AG08395 (cell line): Measurements from ENCODE around the gene MCF2L.

ENCODE experiments used
- DNase-seq: peaks from one replicate; pipeline ENCODE4 v3.0.0; 2012; ENCODE audit warnings: mixed read lengths, low spot score

The MCF2L gene

DNA sequence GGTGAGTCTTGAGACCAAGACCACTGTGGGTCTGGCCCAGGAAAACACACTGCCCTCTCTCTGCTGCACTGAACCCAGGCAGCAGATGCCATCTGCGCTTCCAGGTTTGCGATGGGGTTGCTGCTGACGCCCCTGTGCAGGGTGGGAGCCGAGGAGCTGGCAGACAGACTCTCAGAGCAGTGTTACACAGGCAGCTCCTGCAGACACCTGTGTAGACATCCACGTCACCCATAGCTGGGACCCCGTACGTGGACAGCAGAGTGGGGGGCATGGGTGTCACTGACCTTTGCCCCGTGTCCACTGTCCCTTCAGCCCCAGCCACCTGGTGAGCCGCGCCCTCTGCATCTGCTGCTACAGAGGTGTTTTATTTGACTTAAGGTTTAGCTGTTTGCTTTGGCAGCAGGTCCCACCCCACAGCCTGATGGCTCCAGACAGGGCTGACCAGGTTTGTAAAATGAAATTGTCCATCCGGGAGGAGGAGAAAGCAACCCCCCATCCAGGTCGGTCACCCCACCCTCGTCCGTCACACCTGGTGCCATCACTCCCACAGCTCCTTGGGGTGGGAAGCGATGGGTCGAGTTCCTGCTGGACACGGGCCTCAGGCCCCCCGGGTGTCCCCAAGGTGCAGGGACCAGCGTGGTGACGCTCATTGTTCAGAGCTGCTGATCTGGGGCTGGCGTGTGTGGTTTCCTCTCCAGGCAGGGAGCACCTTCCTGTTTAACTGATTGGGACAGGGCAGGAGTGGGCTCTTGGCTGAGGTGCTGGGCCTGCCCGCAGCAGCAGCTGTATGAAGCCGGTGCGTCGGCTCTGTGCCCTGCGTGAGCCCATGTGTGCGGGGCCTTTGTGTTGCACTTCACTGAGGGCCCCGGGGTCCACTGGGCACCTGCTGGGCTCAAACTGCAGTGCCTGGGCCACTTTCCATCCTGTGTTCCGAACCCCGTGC, 28.4 kb downstream of the MCF2L start:
- DNase-seq = no peak

- no peak for DNase-seq
These were observed 29.7 kb downstream of the MCF2L start for GRCh38 chr13:112998521-112999280.

DNA sequence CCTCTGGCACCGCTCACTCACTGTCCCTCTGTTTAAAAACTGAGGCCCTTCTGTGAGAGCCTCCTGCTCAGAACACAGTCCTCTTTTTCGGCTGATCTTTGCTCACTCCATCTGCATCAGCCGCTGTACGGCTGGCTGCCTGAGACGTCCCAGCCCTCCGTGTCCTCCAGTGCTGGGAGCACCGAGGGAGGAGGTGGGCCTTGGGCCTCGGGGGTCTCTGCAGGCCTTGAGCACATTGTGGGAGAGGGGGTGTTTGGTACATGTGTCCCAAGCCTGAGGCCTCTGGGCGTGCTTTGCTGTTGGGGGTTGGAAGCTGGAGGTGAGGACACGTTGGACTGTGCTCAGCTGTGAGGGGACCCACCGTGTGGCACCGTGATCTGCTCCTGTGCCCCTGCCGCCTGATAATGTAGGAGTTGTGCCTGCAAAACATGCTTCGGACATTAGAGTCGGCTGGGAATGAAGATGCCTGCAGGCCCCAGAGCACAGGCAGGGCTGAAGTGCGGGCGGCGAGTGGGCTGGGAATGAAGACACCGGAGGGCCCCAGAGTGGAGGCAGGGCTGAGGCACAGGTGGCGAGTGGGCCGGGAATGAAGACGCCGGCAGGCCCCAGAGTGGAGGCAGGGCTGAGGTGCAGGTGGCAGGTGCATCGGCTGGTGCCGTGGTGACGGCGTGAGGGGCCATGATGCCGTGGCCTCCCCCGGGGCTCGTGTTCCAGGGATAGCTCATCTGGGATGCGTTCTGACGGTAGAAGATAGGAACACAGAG, 30.6 kb downstream of the MCF2L start:
- no peak for DNase-seq

DNA sequence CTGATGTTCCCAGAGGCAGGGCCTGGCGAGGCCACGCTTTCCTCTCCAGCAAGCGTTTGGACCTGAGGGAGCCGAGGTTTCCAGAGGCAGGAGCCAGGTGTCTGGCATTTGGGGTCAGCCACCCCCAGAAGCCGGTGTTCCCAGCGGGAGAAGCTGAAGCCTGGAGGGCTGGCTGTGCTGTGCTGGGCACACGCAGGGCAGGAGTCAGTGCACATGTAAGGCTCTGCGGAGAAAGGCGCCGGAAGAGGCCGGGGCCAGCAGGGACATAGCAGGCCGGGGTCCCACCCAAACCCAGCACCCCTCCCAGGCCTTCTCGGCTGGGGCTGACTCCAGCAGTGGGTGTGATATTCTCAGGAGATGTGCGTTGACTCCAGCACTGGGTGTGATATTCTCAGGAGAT, 31.6 kb downstream of the MCF2L start:
- no peak for DNase-seq

- DNase-seq = peak; percentile 10
These were observed 32.5 kb downstream of the MCF2L start for GRCh38 chr13:113001241-113002140.

DNA sequence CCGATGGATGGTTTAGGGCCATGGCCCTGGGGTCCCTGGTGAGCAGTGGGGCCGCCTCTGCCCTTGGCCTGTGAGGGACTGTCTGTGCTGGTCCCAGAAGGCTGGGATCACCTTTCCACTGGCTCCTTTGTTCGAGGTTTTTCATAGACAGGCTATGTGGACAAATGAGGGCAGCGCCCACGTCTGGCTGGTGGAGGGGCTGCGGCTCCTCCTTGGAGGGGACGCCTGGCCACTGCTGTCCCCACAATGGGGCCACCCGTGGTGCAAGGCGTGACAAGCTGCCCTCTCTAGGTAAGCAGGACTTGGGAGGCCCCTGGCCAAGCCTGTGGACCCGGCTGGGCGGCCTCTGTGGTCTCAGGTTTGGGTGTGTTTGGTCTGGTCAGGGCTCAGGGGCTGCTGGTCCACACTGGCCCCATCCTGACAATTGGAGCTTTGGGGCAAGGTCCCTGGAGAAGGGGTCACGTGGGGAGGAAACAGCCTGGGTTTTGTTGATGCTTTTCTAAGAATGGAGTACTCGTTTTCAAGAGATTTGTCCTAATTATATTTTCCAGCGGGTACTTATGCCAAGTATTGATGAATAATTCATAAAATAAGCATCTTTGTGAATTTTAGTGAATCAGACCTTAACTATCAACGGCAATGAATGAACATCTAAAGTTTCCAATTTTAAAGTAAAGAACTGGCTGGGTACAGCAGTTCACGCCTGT, 33.3 kb downstream of the MCF2L start:
- DNase-seq = no peak

DNA sequence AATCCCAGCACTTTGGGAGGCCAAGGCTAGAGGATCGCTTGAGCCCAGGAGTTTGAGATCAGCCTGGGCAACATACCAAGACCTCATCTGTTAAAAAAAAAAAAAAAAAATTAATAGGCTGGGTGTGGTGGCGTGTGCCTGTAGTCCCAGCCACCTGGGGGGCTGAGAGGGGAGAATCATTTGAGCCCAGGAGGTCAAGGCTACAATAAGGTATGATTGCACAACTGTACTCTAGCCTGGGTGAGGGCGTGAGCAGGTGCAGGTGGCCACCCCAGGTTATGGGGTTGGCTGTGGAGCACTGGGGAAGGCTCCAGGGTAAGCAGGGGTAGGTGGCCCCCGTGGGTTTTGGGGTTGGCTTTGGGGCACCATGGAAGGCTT, 33.9 kb downstream of the MCF2L start:
- DNase-seq = no peak

DNA sequence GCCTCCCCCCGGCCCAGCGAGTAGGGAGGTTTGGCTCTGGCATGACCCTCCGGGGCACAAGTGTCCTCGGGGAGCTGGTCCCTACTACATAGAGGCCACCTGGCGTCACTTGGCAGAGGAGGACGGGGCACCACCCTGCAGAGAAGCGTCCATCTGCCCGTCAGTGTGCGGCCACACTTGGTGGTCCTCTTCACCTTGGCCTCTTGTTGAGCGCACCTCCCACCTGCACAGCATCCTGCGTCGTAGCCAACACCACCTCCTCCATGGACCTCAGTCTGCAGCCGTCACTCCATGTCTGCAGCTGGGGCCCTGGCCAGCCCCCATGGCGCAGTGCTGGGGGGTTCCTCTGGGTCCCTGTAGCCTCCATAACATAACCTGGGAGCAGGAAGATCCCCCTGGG, 35.1 kb downstream of the MCF2L start:
- no peak for DNase-seq

- no peak for DNase-seq
These were observed 36.3 kb downstream of the MCF2L start for GRCh38 chr13:113005076-113005865.

DNA sequence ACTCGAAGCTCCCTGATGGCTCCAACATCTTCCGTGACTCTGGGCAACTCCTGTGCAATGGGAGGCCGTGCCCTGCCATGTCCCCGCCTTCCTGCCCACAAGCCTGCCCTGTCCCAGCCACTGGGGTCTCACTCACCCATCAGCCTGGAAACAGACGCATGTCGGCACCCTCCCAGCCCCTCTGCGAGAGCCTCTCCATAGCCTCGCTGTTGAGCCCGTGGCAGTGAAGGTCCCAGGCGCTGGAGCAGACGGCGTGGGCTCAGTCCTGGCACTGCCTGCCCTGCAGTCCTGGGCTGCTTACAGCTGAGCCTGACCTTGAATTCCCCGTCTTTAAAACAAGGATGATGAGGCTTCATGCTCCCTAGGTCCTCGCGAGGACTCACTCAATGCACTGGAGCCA, 37.0 kb downstream of the MCF2L start:
- no peak for DNase-seq

GRCh38 chr13:113006660-113007059, 37.6 kb downstream of the MCF2L start:
- no peak for DNase-seq

DNA sequence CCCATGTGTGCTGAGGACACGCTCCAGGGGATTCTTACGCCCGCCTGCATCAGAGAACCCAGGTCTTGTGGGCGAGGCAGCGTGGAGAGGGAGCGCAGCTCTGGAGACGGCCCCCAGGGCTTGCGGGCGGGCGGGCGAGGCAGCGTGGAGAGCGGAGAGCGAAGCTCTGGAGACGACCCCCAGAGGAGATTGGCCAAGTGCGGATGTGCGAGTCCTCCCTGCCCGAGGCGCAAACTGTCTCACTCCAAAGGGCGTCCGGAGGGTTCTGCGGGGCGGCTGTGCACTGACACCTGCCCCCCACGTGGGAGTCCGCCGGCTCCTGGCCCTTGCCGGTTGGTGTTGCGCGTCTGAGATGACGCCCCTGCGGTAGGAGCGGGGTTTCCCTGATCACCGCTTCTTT, 39.8 kb downstream of the MCF2L start:
- no peak for DNase-seq

- no peak for DNase-seq
These were observed 40.9 kb downstream of the MCF2L start for GRCh38 chr13:113009743-113010509.

DNA sequence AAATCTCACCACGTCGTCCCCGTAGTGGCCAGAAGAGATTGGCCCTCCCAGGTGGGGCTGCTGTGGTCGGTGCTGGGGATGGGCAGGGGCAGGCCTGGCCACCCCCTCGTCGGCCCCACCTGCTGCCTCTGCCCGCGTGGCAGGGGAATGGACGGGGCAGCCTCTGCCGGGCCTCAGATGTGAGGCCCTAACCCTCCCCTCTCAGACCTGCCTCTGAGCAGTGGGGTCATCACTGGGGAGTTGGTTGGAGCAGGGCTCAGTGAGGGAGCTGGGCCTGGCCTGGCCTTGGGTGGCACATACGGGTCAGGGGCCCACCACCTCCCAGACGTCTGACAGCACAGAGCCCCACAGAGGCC, 41.5 kb downstream of the MCF2L start:
- no peak for DNase-seq

- DNase-seq = no peak
These were observed 44.3 kb downstream of the MCF2L start for GRCh38 chr13:113013303-113013702.

DNA sequence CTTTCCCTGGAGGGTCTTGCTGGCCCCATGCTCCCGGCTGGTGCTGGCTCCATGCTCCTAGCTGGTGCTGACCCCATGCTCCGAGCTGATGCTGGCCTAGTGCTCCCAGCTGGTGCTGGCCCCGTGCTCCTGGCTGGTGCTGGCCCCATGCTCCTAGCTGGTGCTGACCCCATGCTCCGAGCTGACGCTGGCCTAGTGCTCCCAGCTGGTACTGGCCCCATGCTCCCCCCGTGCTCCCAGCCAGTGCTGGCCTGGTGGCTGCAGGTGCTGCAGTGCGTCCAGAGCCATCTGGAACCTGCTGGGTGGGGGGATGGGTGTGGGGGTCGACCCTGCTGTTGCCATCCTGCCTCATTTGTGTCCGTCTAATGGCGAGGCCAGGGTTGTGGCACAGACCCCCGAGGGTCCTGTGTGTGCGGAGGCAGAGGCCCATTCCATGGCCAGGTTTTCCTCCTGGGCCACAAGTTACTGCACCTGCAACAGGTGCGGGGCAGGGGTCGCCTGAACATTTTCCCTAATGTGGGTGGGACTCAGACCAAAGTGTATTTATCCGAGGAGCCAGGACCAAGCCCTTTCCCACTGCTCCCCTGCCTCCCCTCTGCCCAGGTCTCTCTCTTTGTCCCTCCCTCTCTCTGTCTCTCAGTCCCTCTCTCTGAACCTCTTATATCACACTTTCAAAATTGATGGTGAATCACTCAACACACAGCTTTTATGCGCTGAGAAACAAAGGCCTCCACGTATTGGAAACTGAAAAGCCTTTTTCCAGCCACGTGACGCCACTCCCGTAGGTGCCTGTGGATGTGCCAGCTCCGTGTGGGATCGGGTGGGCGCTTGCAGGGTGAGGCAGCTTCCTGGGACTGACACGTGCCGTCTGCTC, 45.1 kb downstream of the MCF2L start:
- no peak for DNase-seq

- DNase-seq = no peak
These were observed 46.0 kb downstream of the MCF2L start for GRCh38 chr13:113014752-113015745.
